SK-N-SH treated with all-trans-retinoic acid at 6 μM for 48 hours (cell line): ENCODE data around the gene TBXAS1.

Experiments used
- ATAC-seq: fragments of 200-7000 bp; cut with Tn5 transposase; 3 replicates; pipeline ENCODE4 v1.9.1; 2020; ENCODE audit warnings: mild to moderate bottlenecking, moderate library complexity
- ARNTL ChIP-seq: fragments of 450-650 bp; formaldehyde crosslinking; IDR thresholded peaks from 2 replicates; pipeline ENCODE4 v1.5.0; 2020; ENCODE audit warnings: low read depth, mild to moderate bottlenecking, moderate library complexity, borderline replicate concordance
- BACH2 ChIP-seq: fragments of 250-450 bp; sonication (Bioruptor Pico); IDR thresholded peaks from 2 replicates; pipeline ENCODE4 v1.9.0; 2021; ENCODE audit warnings: mild to moderate bottlenecking, borderline replicate concordance
- ESRRG ChIP-seq: fragments of 250-450 bp; sonication (Bioruptor Pico); IDR thresholded peaks from 2 replicates; pipeline ENCODE4 v1.6.1; 2021; ENCODE audit warnings: mild to moderate bottlenecking
- GLIS3 ChIP-seq: fragments of 250-450 bp; sonication (Bioruptor Pico); IDR thresholded peaks from 2 replicates; pipeline ENCODE4 v1.5.0; 2020; ENCODE audit warnings: mild to moderate bottlenecking, moderate library complexity
- PPARA ChIP-seq: fragments of 250-450 bp; sonication (Bioruptor Pico); IDR thresholded peaks from 2 replicates; pipeline ENCODE4 v1.5.0; 2020; ENCODE audit warnings: mild to moderate bottlenecking, borderline replicate concordance
- RARB ChIP-seq: fragments of 250-450 bp; sonication (Bioruptor Pico); IDR thresholded peaks from 2 replicates; pipeline ENCODE4 v1.8.0; 2021; ENCODE audit warnings: mild to moderate bottlenecking, moderate library complexity
- SNAI2 ChIP-seq: fragments of 250-450 bp; sonication (Bioruptor Pico); IDR thresholded peaks from 2 replicates; pipeline ENCODE4 v1.5.0; 2020; ENCODE audit warnings: mild to moderate bottlenecking, moderate library complexity
- TOX ChIP-seq: fragments of 250-450 bp; sonication (Bioruptor Pico); IDR thresholded peaks from 2 replicates; pipeline ENCODE4 v1.8.0; 2021; ENCODE audit warnings: mild to moderate bottlenecking, moderate library complexity, borderline replicate concordance
- ZC3H10 ChIP-seq: fragments of 250-450 bp; sonication (Bioruptor Pico); IDR thresholded peaks from 2 replicates; pipeline ENCODE4 v1.5.1; 2021; ENCODE audit warnings: mild to moderate bottlenecking, moderate library complexity
- ZFP3 ChIP-seq: fragments of 250-450 bp; sonication (Bioruptor Pico); IDR thresholded peaks from 2 replicates; pipeline ENCODE4 v1.5.0; 2020; ENCODE audit warnings: mild to moderate bottlenecking, moderate library complexity
- ZFP30 ChIP-seq: fragments of 450-650 bp; formaldehyde crosslinking; IDR thresholded peaks from 2 replicates; pipeline ENCODE4 v1.5.0; 2022; ENCODE audit warnings: mild to moderate bottlenecking, moderate library complexity
- ZNF8 ChIP-seq: fragments of 450-650 bp; formaldehyde crosslinking; IDR thresholded peaks from 2 replicates; pipeline ENCODE4 v1.5.0; 2020; ENCODE audit warnings: mild to moderate bottlenecking, moderate library complexity
- TF ChIP-seq, protein P1 (sequence below): fragments of 250-450 bp; sonication (Bioruptor Pico); IDR thresholded peaks from 2 replicates; pipeline ENCODE4 v1.5.0; 2020; ENCODE audit warnings: mild to moderate bottlenecking, moderate library complexity
- TF ChIP-seq, protein P2 (sequence below): fragments of 250-450 bp; sonication (Bioruptor Pico); IDR thresholded peaks from 2 replicates; pipeline ENCODE4 v1.8.0; 2020; ENCODE audit warnings: mild to moderate bottlenecking, moderate library complexity, borderline replicate concordance
- TF ChIP-seq, protein P3 (sequence below): fragments of 250-450 bp; sonication (Bioruptor Pico); IDR thresholded peaks from 2 replicates; pipeline ENCODE4 v1.5.1; 2020; ENCODE audit warnings: low read depth, mild to moderate bottlenecking, moderate library complexity
- TF ChIP-seq, protein P4 (sequence below): fragments of 250-450 bp; sonication (Bioruptor Pico); IDR thresholded peaks from 2 replicates; pipeline ENCODE4 v1.5.1; 2021; ENCODE audit warnings: mild to moderate bottlenecking, moderate library complexity

TBXAS1 gene

DNA sequence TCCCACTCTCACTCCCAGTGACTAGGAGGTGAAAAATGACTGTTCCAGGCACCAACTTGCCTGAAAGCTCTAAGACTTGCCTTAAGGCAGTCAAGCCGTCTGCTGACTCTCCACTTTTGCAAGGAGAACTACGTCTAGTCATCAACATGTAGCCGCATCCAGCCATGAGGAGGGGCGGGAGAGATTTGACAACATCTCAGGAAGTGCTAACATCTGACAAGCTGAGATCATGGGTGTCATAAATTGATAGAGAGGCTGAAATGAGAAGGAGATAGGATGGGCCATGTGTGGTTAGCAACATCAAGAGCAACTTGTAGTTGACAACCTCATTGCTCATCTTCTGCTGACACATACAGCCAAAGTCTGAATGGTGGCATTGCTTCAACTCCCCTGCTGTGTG is 9.0 kb upstream of the TBXAS1 start:
- TF ChIP-seq, protein P1, sequence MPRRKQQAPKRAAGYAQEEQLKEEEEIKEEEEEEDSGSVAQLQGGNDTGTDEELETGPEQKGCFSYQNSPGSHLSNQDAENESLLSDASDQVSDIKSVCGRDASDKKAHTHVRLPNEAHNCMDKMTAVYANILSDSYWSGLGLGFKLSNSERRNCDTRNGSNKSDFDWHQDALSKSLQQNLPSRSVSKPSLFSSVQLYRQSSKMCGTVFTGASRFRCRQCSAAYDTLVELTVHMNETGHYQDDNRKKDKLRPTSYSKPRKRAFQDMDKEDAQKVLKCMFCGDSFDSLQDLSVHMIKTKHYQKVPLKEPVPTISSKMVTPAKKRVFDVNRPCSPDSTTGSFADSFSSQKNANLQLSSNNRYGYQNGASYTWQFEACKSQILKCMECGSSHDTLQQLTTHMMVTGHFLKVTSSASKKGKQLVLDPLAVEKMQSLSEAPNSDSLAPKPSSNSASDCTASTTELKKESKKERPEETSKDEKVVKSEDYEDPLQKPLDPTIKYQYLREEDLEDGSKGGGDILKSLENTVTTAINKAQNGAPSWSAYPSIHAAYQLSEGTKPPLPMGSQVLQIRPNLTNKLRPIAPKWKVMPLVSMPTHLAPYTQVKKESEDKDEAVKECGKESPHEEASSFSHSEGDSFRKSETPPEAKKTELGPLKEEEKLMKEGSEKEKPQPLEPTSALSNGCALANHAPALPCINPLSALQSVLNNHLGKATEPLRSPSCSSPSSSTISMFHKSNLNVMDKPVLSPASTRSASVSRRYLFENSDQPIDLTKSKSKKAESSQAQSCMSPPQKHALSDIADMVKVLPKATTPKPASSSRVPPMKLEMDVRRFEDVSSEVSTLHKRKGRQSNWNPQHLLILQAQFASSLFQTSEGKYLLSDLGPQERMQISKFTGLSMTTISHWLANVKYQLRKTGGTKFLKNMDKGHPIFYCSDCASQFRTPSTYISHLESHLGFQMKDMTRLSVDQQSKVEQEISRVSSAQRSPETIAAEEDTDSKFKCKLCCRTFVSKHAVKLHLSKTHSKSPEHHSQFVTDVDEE (CRISPR knock-in tag), result no peak
- no peak for TF ChIP-seq ZFP30 (CRISPR knock-in tag)
- no peak for TF ChIP-seq GLIS3 (CRISPR knock-in tag)
- TF ChIP-seq, protein P2, sequence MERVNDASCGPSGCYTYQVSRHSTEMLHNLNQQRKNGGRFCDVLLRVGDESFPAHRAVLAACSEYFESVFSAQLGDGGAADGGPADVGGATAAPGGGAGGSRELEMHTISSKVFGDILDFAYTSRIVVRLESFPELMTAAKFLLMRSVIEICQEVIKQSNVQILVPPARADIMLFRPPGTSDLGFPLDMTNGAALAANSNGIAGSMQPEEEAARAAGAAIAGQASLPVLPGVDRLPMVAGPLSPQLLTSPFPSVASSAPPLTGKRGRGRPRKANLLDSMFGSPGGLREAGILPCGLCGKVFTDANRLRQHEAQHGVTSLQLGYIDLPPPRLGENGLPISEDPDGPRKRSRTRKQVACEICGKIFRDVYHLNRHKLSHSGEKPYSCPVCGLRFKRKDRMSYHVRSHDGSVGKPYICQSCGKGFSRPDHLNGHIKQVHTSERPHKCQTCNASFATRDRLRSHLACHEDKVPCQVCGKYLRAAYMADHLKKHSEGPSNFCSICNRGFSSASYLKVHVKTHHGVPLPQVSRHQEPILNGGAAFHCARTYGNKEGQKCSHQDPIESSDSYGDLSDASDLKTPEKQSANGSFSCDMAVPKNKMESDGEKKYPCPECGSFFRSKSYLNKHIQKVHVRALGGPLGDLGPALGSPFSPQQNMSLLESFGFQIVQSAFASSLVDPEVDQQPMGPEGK (CRISPR knock-in tag), result no peak
- no peak for TF ChIP-seq ZC3H10 (CRISPR knock-in tag)
- TF ChIP-seq ZNF8 (CRISPR knock-in tag), result no peak
- TF ChIP-seq, protein P3, sequence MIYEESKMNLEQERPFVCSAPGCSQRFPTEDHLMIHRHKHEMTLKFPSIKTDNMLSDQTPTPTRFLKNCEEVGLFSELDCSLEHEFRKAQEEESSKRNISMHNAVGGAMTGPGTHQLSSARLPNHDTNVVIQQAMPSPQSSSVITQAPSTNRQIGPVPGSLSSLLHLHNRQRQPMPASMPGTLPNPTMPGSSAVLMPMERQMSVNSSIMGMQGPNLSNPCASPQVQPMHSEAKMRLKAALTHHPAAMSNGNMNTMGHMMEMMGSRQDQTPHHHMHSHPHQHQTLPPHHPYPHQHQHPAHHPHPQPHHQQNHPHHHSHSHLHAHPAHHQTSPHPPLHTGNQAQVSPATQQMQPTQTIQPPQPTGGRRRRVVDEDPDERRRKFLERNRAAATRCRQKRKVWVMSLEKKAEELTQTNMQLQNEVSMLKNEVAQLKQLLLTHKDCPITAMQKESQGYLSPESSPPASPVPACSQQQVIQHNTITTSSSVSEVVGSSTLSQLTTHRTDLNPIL (CRISPR knock-in tag), result no peak
- TF ChIP-seq ESRRG (CRISPR knock-in tag), result no peak
- no peak for TF ChIP-seq ZFP3 (CRISPR knock-in tag)
- TF ChIP-seq TOX (CRISPR knock-in tag), result no peak
- TF ChIP-seq, all 23 proteins: peak for 0

DNA sequence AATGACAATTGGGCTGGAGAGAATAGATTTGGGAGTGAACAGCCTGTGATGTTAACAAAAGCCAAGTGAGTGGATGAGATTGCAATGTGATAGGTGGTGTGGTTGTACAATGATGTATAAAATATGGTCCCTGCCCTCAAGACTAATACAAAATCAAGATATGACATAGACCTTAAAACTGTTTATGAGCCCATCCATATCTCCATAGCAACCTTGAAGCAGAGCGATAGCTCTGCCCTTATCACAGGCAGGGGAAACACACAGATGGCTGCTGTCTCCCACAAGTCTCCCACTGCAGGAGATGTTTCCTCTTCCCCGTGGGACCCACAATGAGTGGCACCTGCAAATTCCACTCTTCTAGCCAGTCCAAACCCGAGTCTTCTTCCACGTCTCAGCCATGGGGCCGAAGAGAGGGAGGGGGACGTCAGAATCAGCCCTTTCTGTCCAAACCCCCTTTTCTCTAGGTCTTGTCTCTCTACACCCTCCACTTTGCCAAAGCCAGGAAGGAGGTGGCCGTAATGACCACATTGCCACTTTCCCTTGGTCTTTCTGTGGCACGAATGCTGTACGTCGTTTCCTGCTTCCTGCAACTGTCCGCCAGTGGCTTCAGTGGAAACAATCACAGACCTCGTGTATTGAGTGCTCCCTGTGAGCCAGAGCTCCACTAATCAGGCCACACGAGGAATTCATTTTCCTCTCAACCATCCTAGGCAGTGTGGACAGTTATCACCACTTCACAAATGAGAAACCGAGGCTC is 7.5 kb upstream of the TBXAS1 start:
- ATAC-seq, result no peak

More for the DNA sequence above, 9.0 kb upstream of the TBXAS1 start:
- ATAC-seq, result no peak

DNA sequence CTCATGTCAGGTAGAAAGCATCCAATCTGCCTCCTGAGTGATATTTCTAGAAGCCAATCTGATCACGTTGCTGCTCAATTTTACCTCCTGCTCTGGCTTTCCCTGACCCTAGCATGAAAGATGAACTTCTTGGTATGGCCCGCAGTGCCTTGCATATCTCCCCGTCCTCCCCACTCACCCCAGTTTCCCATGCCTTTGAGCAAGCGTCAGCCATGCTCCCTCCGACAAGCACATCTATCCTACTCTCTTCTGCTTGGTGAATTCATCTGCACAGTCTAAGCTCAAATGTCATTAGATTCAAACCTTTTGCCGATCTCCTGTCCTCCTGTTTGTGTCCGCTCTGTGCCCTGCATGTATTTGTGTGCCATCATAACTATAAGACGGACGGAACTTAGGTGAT is 6.2 kb upstream of the TBXAS1 start:
- ATAC-seq, result no peak

More for the DNA sequence above, 7.5 kb upstream of the TBXAS1 start:
- TF ChIP-seq SNAI2 (CRISPR knock-in tag) (no peak), PPARA (CRISPR knock-in tag) (no peak)
- TF ChIP-seq, all 23 proteins: peak for 0

More for the DNA sequence above, 6.2 kb upstream of the TBXAS1 start:
- TF ChIP-seq ZFP30 (CRISPR knock-in tag) (no peak), SNAI2 (CRISPR knock-in tag) (no peak), ZC3H10 (CRISPR knock-in tag) (no peak), ZNF8 (CRISPR knock-in tag) (no peak), BACH2 (CRISPR knock-in tag) (no peak), ARNTL (CRISPR knock-in tag) (no peak), RARB (no peak), GLIS3 (CRISPR knock-in tag) (no peak)
- TF ChIP-seq, protein P4, sequence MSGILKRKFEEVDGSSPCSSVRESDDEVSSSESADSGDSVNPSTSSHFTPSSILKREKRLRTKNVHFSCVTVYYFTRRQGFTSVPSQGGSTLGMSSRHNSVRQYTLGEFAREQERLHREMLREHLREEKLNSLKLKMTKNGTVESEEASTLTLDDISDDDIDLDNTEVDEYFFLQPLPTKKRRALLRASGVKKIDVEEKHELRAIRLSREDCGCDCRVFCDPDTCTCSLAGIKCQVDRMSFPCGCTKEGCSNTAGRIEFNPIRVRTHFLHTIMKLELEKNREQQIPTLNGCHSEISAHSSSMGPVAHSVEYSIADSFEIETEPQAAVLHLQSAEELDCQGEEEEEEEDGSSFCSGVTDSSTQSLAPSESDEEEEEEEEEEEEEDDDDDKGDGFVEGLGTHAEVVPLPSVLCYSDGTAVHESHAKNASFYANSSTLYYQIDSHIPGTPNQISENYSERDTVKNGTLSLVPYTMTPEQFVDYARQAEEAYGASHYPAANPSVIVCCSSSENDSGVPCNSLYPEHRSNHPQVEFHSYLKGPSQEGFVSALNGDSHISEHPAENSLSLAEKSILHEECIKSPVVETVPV (CRISPR knock-in tag), result no peak
- TF ChIP-seq, protein P2 (CRISPR knock-in tag), result no peak
- TF ChIP-seq, protein P3 (CRISPR knock-in tag), result no peak
